H1 (cell line): ENCODE results near the gene GP2. TPM values are rescaled to one million over a fixed set of nuclear protein-coding genes. Genes with fewer than 3 reads are reported as not detected.

Experiments
- CTCF ChIA-PET: fragments of 300-600 bp; sonication (Branson Sonifier 250); formaldehyde crosslinking; loops from one replicate; lab custom pipeline; 2021; ENCODE audit not compliant: partially characterized antibody; lab: Charles Lee
- POLR2A ChIA-PET: fragments of 300-600 bp; sonication (Branson Sonifier 250); formaldehyde crosslinking; loops from one replicate; lab custom pipeline; 2021; ENCODE audit warnings: inconsistent platforms; ENCODE audit not compliant: partially characterized antibody; lab: Charles Lee
- DNase-seq, 2 experiments: peaks; one replicate each; pipeline versions ENCODE4 v3.0.0 to v3.0.0-alpha.2; 2010 to 2022; ENCODE audit warnings: low spot score in 2 of 2, low read depth in 1 of 2, mixed read lengths in 1 of 2
- FAIRE-seq: peaks from 2 replicates; lab custom pipeline; 2011; peaks lifted over from hg19 to GRCh38; lab: Jason Lieb, UNC
- H2AFZ ChIP-seq: 2 replicates; pipeline ENCODE4 v1.8.1; 2012; ENCODE audit warnings: low read length, inconsistent platforms
- H2AK5ac ChIP-seq: 2 replicates; pipeline ENCODE4 v1.6.1; 2013; ENCODE audit warnings: low read depth, low read length
- H2BK120ac ChIP-seq: replicated peaks from 2 replicates; pipeline ENCODE3; 2013; ENCODE audit warnings: low read depth, low read length, inconsistent platforms
- H2BK12ac ChIP-seq: 2 replicates; pipeline ENCODE4 v1.6.1; 2013; ENCODE audit warnings: low read depth, low read length
- H2BK15ac ChIP-seq: 2 replicates; pipeline ENCODE4 v1.6.1; 2013; ENCODE audit warnings: low read length
- H2BK20ac ChIP-seq: 2 replicates; pipeline ENCODE4 v1.6.1; 2013; ENCODE audit warnings: low read length
- H2BK5ac ChIP-seq: 2 replicates; pipeline ENCODE4 v1.6.1; 2013; ENCODE audit warnings: low read depth, low read length
- H3K14ac ChIP-seq: 2 replicates; pipeline ENCODE4 v1.6.1; 2013; ENCODE audit warnings: inconsistent platforms; ENCODE audit not compliant: insufficient read length
- H3K18ac ChIP-seq: 2 replicates; pipeline ENCODE4 v1.6.1; 2013; ENCODE audit warnings: low read length; ENCODE audit errors: extremely low read depth
- H3K23ac ChIP-seq: 2 replicates; pipeline ENCODE4 v1.6.1; 2013; ENCODE audit warnings: inconsistent platforms; ENCODE audit not compliant: insufficient read length
- H3K23me2 ChIP-seq: 2 replicates; pipeline ENCODE4 v1.6.1; 2013; ENCODE audit warnings: low read depth, low read length
- H3K27ac ChIP-seq: 2 replicates; pipeline ENCODE4 v1.6.1; 2011; ENCODE audit warnings: low read depth, low read length, inconsistent platforms
- H3K27me3 ChIP-seq, 4 experiments: replicated peaks in 1 of 4; 1 replicate in 1 of 4; 2 replicates in 3 of 4; pipeline versions ENCODE4 v1.6.1 to v1.8.1; 2011 to 2013; ENCODE audit warnings: low read length in 3 of 4, mild to moderate bottlenecking in 3 of 4, inconsistent platforms in 2 of 4, mixed read lengths in 2 of 4, moderate library complexity in 1 of 4; ENCODE audit not compliant: control insufficient read depth in 3 of 4, insufficient read depth in 3 of 4; ENCODE audit errors: extremely low read depth in 1 of 4
- H3K36me3 ChIP-seq, 4 experiments: 2 replicates each; pipeline versions ENCODE4 v1.6.1 to v1.8.1; 2011 to 2013; ENCODE audit warnings: mild to moderate bottlenecking in 4 of 4, low read length in 3 of 4, moderate library complexity in 2 of 4, control low read depth in 1 of 4, inconsistent platforms in 1 of 4; ENCODE audit not compliant: insufficient read depth in 4 of 4, control insufficient read depth in 2 of 4
- H3K4ac ChIP-seq: replicated peaks from 2 replicates; pipeline ENCODE3; 2013; ENCODE audit warnings: low read length, low read depth, mixed read lengths, inconsistent platforms; ENCODE audit not compliant: insufficient read length
- H3K4me1 ChIP-seq, 4 experiments: replicated peaks in 1 of 4; 1 replicate in 1 of 4; 2 replicates in 3 of 4; pipeline versions ENCODE4 v1.6.1 to v1.8.1; 2011 to 2013; ENCODE audit warnings: low read length in 3 of 4, inconsistent platforms in 2 of 4, mixed read lengths in 1 of 4; ENCODE audit not compliant: insufficient read depth in 4 of 4, control insufficient read depth in 3 of 4
- H3K4me2 ChIP-seq, 2 experiments: 2 replicates each; pipeline versions ENCODE4 v1.6.1 to v1.8.1; 2011 to 2013; ENCODE audit warnings: low read depth in 2 of 2, low read length in 2 of 2, control low read depth in 1 of 2, inconsistent platforms in 1 of 2, mild to moderate bottlenecking in 1 of 2; ENCODE audit not compliant: insufficient read depth in 1 of 2
- H3K4me3 ChIP-seq, 4 experiments: fragments of 200-600, 300-600 bp in 1 of 4; sonication (generic), shearing (Covaris generic), sonication (Bioruptor Twin) in 1 of 4; 2 replicates each; pipeline versions ENCODE4 v1.5.1 to v1.8.1; 2011 to 2016; ENCODE audit warnings: low read length in 4 of 4, low read depth in 3 of 4, control low read depth in 2 of 4, inconsistent platforms in 2 of 4, mild to moderate bottlenecking in 2 of 4, mixed read lengths in 1 of 4, moderate library complexity in 1 of 4; ENCODE audit not compliant: insufficient read depth in 2 of 4; ENCODE audit errors: extremely low read depth in 1 of 4
- H3K56ac ChIP-seq: replicated peaks from 2 replicates; pipeline ENCODE3; 2013; ENCODE audit warnings: low read depth, mild to moderate bottlenecking, mixed read lengths, low read length, inconsistent platforms; ENCODE audit not compliant: insufficient read length
- H3K79me1 ChIP-seq: 2 replicates; pipeline ENCODE4 v1.6.1; 2013; ENCODE audit warnings: low read depth, low read length, control low read depth
- H3K79me2 ChIP-seq, 2 experiments: 2 replicates each; pipeline versions ENCODE4 v1.6.1 to v1.8.1; 2012 to 2013; ENCODE audit warnings: low read length in 2 of 2, mild to moderate bottlenecking in 2 of 2, inconsistent platforms in 1 of 2; ENCODE audit not compliant: insufficient read depth in 2 of 2, control insufficient read depth in 1 of 2
- H3K9ac ChIP-seq, 4 experiments: replicated peaks in 1 of 4; 1 replicate in 1 of 4; 2 replicates in 3 of 4; pipeline versions ENCODE4 v1.6.1 to v1.8.1; 2011 to 2013; ENCODE audit warnings: low read depth in 3 of 4, low read length in 3 of 4, control low read depth in 2 of 4, mild to moderate bottlenecking in 2 of 4, moderate library complexity in 2 of 4, inconsistent platforms in 1 of 4; ENCODE audit errors: extremely low read depth in 1 of 4
- H3K9me3 ChIP-seq, 2 experiments: 2 replicates each; pipeline versions ENCODE4 v1.6.1 to v1.8.1; 2012 to 2013; ENCODE audit warnings: mild to moderate bottlenecking in 2 of 2, moderate library complexity in 2 of 2, control low read depth in 1 of 2, inconsistent platforms in 1 of 2, low read depth in 1 of 2, low read length in 1 of 2, mixed read lengths in 1 of 2; ENCODE audit not compliant: insufficient read depth in 2 of 2
- H4K20me1 ChIP-seq, 2 experiments: replicated peaks in 1 of 2; 2 replicates each; pipeline versions ENCODE3 to v1.8.1; 2011 to 2013; ENCODE audit warnings: inconsistent platforms in 2 of 2, low read length in 2 of 2, mild to moderate bottlenecking in 1 of 2; ENCODE audit not compliant: insufficient read depth in 2 of 2, control insufficient read depth in 1 of 2
- H4K5ac ChIP-seq: 2 replicates; pipeline ENCODE4 v1.6.1; 2013; ENCODE audit warnings: low read length, low read depth, mixed read lengths, inconsistent platforms; ENCODE audit not compliant: insufficient read length
- H4K8ac ChIP-seq: 2 replicates; pipeline ENCODE4 v1.8.0; 2013; ENCODE audit warnings: mild to moderate bottlenecking, moderate library complexity, low read length, inconsistent platforms; ENCODE audit not compliant: insufficient read depth; ENCODE audit errors: extremely low read depth
- H4K91ac ChIP-seq: replicated peaks from 2 replicates; pipeline ENCODE3; 2013; ENCODE audit warnings: low read length, mixed read lengths, inconsistent platforms; ENCODE audit not compliant: insufficient read length
- CBX5 ChIP-seq: fragments of 300-800, 300-1000 bp; sonication (generic); IDR thresholded peaks from 2 replicates; pipeline ENCODE4 v1.7.1; 2016; ENCODE audit warnings: antibody characterized with exemption, low read length, low read depth
- CHD2 ChIP-seq: IDR thresholded peaks from 2 replicates; pipeline ENCODE4 v1.6.1; 2012; ENCODE audit warnings: low read length, improper control_type of control experiment
- GTF2F1 ChIP-seq: IDR thresholded peaks from 2 replicates; pipeline ENCODE4 v1.6.1; 2012; ENCODE audit warnings: low read depth, low read length, improper control_type of control experiment, borderline replicate concordance
- HDAC2 ChIP-seq, 2 experiments: fragments of 300-600 bp in 1 of 2; sonication (generic) in 1 of 2; IDR thresholded peaks; 2 replicates each; pipeline ENCODE4 v1.6.1; 2011 to 2012; ENCODE audit warnings: low read depth in 2 of 2, low read length in 2 of 2, mild to moderate bottlenecking in 2 of 2, moderate library complexity in 2 of 2, borderline replicate concordance in 1 of 2, inconsistent platforms in 1 of 2
- JUND ChIP-seq: IDR thresholded peaks from 2 replicates; pipeline ENCODE4 v1.6.1; 2011; ENCODE audit warnings: mild to moderate bottlenecking, improper control_type of control experiment, low read length
- NANOG ChIP-seq: IDR thresholded peaks from 2 replicates; pipeline ENCODE4 v1.6.1; 2011; ENCODE audit warnings: low read length, low read depth, mild to moderate bottlenecking, inconsistent platforms; ENCODE audit not compliant: insufficient read depth, poor library complexity, severe bottlenecking
- NRF1 ChIP-seq: IDR thresholded peaks from 2 replicates; pipeline ENCODE4 v1.6.1; 2011; ENCODE audit warnings: mild to moderate bottlenecking, low read depth, low read length, improper control_type of control experiment
- POU5F1 ChIP-seq: IDR thresholded peaks from 2 replicates; pipeline ENCODE4 v1.6.1; 2011; ENCODE audit warnings: low read depth, mild to moderate bottlenecking, low read length, moderate library complexity
- RAD21 ChIP-seq, 2 experiments: IDR thresholded peaks in 1 of 2; conservative IDR thresholded peaks in 1 of 2; 2 replicates each; pipeline ENCODE4 v1.6.1; 2011; ENCODE audit warnings: low read depth in 2 of 2, low read length in 2 of 2, improper control_type of control experiment in 1 of 2, inconsistent platforms in 1 of 2, mild to moderate bottlenecking in 1 of 2, moderate library complexity in 1 of 2
- SUZ12 ChIP-seq: fragments of 200-600 bp; sonication (generic); IDR thresholded peaks from 2 replicates; pipeline ENCODE4 v1.6.1; 2012; ENCODE audit warnings: mild to moderate bottlenecking, inconsistent platforms, low read length, moderate library complexity, mixed read lengths
- TCF12 ChIP-seq: IDR thresholded peaks from 2 replicates; pipeline ENCODE4 v1.6.1; 2011; ENCODE audit warnings: low read depth, mild to moderate bottlenecking, low read length
- WGBS, 2 experiments: shearing (Covaris generic) in 1 of 2; methylation state at CpG; one replicate each; pipeline versions ENCODE4 v1.1.6 to v1.1.7; 2013 to 2015; ENCODE audit warnings: low lambda C conversion rate in 2 of 2, mixed read lengths in 2 of 2, inconsistent platforms in 1 of 2, low coverage in 1 of 2, missing lambda C conversion rate in 1 of 2; ENCODE audit not compliant: insufficient replicate concordance in 2 of 2, insufficient coverage in 1 of 2, insufficient read length in 1 of 2; ENCODE audit errors: extremely low coverage in 1 of 2, missing lambda C conversion rate in 1 of 2; 5-methylcytosine and 5-hydroxymethylcytosine counted together
- polyA plus RNA-seq, 7 experiments: library from polyadenylated mRNA; depleted of rRNA in 3 of 7; stranded (reverse) in 5 of 7; unstranded in 2 of 7; fragments of >200 nt in 5 of 7; fragments of 200-250 nt in 2 of 7; gene quantifications; 1 replicate in 5 of 7; 2 replicates in 1 of 7; 4 replicates in 1 of 7; pipeline versions ENCODE4 v1.2.1 to v1.2.3, GENCODE V29; 2011 to 2013; ENCODE audit warnings: missing spikeins in 2 of 7, mixed read lengths in 2 of 7
- total RNA-seq: library from RNA; stranded (reverse); fragmentation: NEBNext Ultra II Directional; extraction: Animal tissue kit (Norgen Biotek cat#: 25700); gene quantifications from 2 replicates; pipeline ENCODE4 v1.2.1, GENCODE V29; 2021

The GP2 gene
- total and polyA plus RNA-seq, 2 of the 8 experiments (the other 6 are each of a cell fraction or from before 2014, with no cell fraction given): not detected

DNA sequence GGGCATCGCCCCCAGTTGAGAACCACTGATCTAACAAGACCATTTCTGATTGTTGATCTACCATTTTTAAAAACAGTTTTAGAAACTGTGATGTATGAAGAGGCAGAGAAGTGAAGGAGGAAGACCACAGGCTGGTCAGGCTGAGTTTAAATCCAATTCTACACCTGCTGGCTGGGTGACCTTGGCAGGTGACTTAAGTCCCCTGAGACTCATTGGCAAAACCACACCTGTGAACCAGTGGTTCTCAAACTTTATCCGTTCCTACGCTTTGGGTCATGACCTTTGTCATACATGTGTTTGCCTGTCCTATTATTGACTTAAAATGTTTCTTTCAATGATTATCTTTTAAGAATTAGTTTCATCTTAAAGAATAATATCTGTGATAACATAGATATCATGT lies 2.3 kb downstream of the GP2 start:
- no peak overlapping the region for H3K18ac ChIP-seq
- H3K4me2 ChIP-seq: no peak overlapping the region
- no peaks in the 10 kb centered on the region for H3K27me3 ChIP-seq
- H4K8ac ChIP-seq: no peak overlapping the region
- no peak overlapping the region for H3K23ac ChIP-seq
- no peak overlapping the region for H2BK20ac ChIP-seq
- POLR2A ChIA-PET: no interaction called here
- no peak overlapping the region for H3K4ac ChIP-seq
- 94% methylated on average over 3 of the region's 3 CpGs; no CpG with 5 or more reads in 1 of the 2 experiments for WGBS, 2 experiments
- H3K4me3 ChIP-seq: no peak overlapping the region
- no peak overlapping the region for H2BK15ac ChIP-seq
- H3K14ac ChIP-seq: no peak overlapping the region
- H3K9me3 ChIP-seq: no peaks in the 10 kb centered on the region
- no peak overlapping the region for H4K5ac ChIP-seq
- no peak overlapping the region for H3K9ac ChIP-seq
- H2AK5ac ChIP-seq: no peak overlapping the region
- no peaks in the 10 kb centered on the region for H3K4me1 ChIP-seq
- TF ChIP-seq TCF12: no peak
- TF ChIP-seq NRF1: no peak
- TF ChIP-seq GTF2F1: no peak
- TF ChIP-seq RAD21 (IDR thresholded peaks at IDR 0.05 in 1 of 2, conservative IDR thresholded peaks at IDR 0.05 in 1 of 2; ENCODE audit: low read depth in 2 of 2, low read length in 2 of 2): no peak
- TF ChIP-seq SUZ12: no peak
- TF ChIP-seq HDAC2 (IDR thresholded peaks at IDR 0.05; ENCODE audit: borderline replicate concordance in 1 of 2, low read depth in 2 of 2, low read length in 2 of 2): no peak
- TF ChIP-seq CHD2: no peak
- no peak for TF ChIP-seq POU5F1
- TF ChIP-seq JUND: no peak
- TF ChIP-seq NANOG: no peak
- TF ChIP-seq CBX5: no peak
- H3K56ac ChIP-seq: no peak overlapping the region
- H4K20me1 ChIP-seq: no peaks in the 10 kb centered on the region
- no peaks in the 10 kb centered on the region for H3K79me2 ChIP-seq
- H2BK12ac ChIP-seq: no peak overlapping the region
- no peaks in the 10 kb centered on the region for H3K36me3 ChIP-seq
- H4K91ac ChIP-seq: no peak overlapping the region
- no peaks in the 10 kb centered on the region for H3K79me1 ChIP-seq
- DNase-seq (no peak), FAIRE-seq (no peak)
- CTCF ChIA-PET: interaction anchor here (1.0 kb wide), 1 partner anchor 25 kb away, joined by 4 read pairs; no protein-coding TSS in a partner anchor
- H2BK120ac ChIP-seq: no peak overlapping the region
- no peak overlapping the region for H2AFZ ChIP-seq
- no peak overlapping the region for H2BK5ac ChIP-seq
- H3K23me2 ChIP-seq: no peaks in the 10 kb centered on the region; the same call in 1 of the 2 replicates
- H3K27ac ChIP-seq: no peak overlapping the region
